GM23338 (cell line): ENCODE data around the gene LMBRD1. TPM values are rescaled to one million over a fixed set of nuclear protein-coding genes. Genes with fewer than 3 reads are reported as not detected.

Experiments used
- ATAC-seq: fragments of 200-7000 bp; cut with Tn5 transposase; 3 replicates; pipeline ENCODE4 v1.9.1; 2020
- DNase-seq: peaks from one replicate; pipeline ENCODE4 v3.0.0-alpha.2; 2015; ENCODE audit warnings: low spot score
- H2AFZ ChIP-seq: fragments of 200-600 bp; sonication (generic); 2 replicates; pipeline ENCODE4 v1.8.0; 2016; ENCODE audit warnings: antibody characterized with exemption, mild to moderate bottlenecking, moderate library complexity
- H3F3A ChIP-seq: fragments of 200-600 bp; sonication (generic); replicated peaks from 2 replicates; pipeline ENCODE4 v1.8.0; 2017; ENCODE audit warnings: antibody characterized with exemption, mixed run types, low read depth
- H3K27ac ChIP-seq: fragments of 200-600 bp; sonication (generic); 2 replicates; pipeline ENCODE4 v1.6.1; 2016; ENCODE audit warnings: low read depth
- H3K27me3 ChIP-seq: fragments of 200-600 bp; sonication (generic); 2 replicates; pipeline ENCODE4 v1.8.0; 2016; ENCODE audit warnings: mild to moderate bottlenecking, mixed run types, moderate library complexity; ENCODE audit not compliant: insufficient read depth
- H3K36me3 ChIP-seq: fragments of 200-600 bp; sonication (generic); 2 replicates; pipeline ENCODE4 v1.8.0; 2016; ENCODE audit warnings: mild to moderate bottlenecking; ENCODE audit not compliant: insufficient read depth
- H3K4me1 ChIP-seq: fragments of 200-600 bp; sonication (generic); 2 replicates; pipeline ENCODE4 v1.8.0; 2016; ENCODE audit warnings: mild to moderate bottlenecking, moderate library complexity; ENCODE audit not compliant: insufficient read depth
- H3K4me2 ChIP-seq: fragments of 200-600 bp; sonication (generic); 2 replicates; pipeline ENCODE4 v1.7.1; 2017; ENCODE audit warnings: mixed run types
- H3K4me3 ChIP-seq: fragments of 200-600 bp; sonication (generic); 2 replicates; pipeline ENCODE4 v1.6.1; 2016; ENCODE audit warnings: mixed run types
- H3K79me2 ChIP-seq: fragments of 200-600 bp; sonication (generic); replicated peaks from 2 replicates; pipeline ENCODE4 v1.8.0; 2017; ENCODE audit warnings: mild to moderate bottlenecking; ENCODE audit not compliant: insufficient read depth
- H3K9me2 ChIP-seq: fragments of 200-600 bp; sonication (generic); 2 replicates; pipeline ENCODE4 v1.8.0; 2017; ENCODE audit not compliant: insufficient read depth
- H4K20me1 ChIP-seq: fragments of 200-600 bp; sonication (generic); replicated peaks from 2 replicates; pipeline ENCODE4 v1.8.0; 2017; ENCODE audit warnings: mild to moderate bottlenecking; ENCODE audit not compliant: insufficient read depth
- H3K27ac Mint-ChIP-seq: 2 replicates; pipeline ENCODE4 v1.8.0; 2020; ENCODE audit warnings: inconsistent platforms, mild to moderate bottlenecking, moderate library complexity, mixed read lengths
- H3K27me3 Mint-ChIP-seq: 3 replicates; pipeline ENCODE4 v1.8.0; 2022; ENCODE audit warnings: low read depth, mild to moderate bottlenecking, moderate library complexity, mixed read lengths, inconsistent platforms; ENCODE audit not compliant: insufficient read depth, poor library complexity
- H3K36me3 Mint-ChIP-seq: 3 replicates; pipeline ENCODE4 v1.8.0; 2021; ENCODE audit warnings: low read depth, mild to moderate bottlenecking, inconsistent platforms, moderate library complexity, mixed read lengths
- H3K4me1 Mint-ChIP-seq: 3 replicates; pipeline ENCODE4 v1.8.0; 2020; ENCODE audit warnings: mild to moderate bottlenecking, inconsistent platforms, mixed read lengths
- H3K4me3 Mint-ChIP-seq: 3 replicates; pipeline ENCODE4 v1.8.0; 2021; ENCODE audit warnings: moderate library complexity, mild to moderate bottlenecking, inconsistent platforms, mixed read lengths
- H3K9me3 Mint-ChIP-seq: 3 replicates; pipeline ENCODE4 v1.8.0; 2020; ENCODE audit warnings: moderate library complexity, mild to moderate bottlenecking, inconsistent platforms, mixed read lengths
- CREB1 ChIP-seq: fragments of 250-450 bp; sonication (Bioruptor Pico); IDR thresholded peaks from 2 replicates; pipeline ENCODE4 v1.5.0; 2020; ENCODE audit warnings: low read depth, mild to moderate bottlenecking, moderate library complexity
- CTCF ChIP-seq, 2 experiments: fragments of 200-600 bp in 1 of 2; sonication (generic) in 1 of 2; conservative IDR thresholded peaks; 2 replicates each; pipeline versions ENCODE4 v1.5.1 to v1.6.1; 2016 to 2017; ENCODE audit warnings: antibody characterized with exemption in 2 of 2, low read depth in 2 of 2, mild to moderate bottlenecking in 2 of 2, moderate library complexity in 1 of 2
- ETS1 ChIP-seq: IDR thresholded peaks from 2 replicates; pipeline ENCODE4 v1.6.1; 2016; ENCODE audit warnings: antibody characterized with exemption
- EZH2 ChIP-seq: fragments of 200-600 bp; sonication (generic); IDR thresholded peaks from one replicate; pipeline ENCODE4 v1.8.0; 2017; ENCODE audit warnings: antibody characterized with exemption, mild to moderate bottlenecking, low read depth; ENCODE audit not compliant: unreplicated experiment
- NANOG ChIP-seq: IDR thresholded peaks from 2 replicates; pipeline ENCODE4 v1.6.1; 2016; ENCODE audit warnings: antibody characterized with exemption, borderline replicate concordance
- REST ChIP-seq: IDR thresholded peaks from one replicate; pipeline ENCODE4 v1.6.1; 2018; ENCODE audit warnings: antibody characterized with exemption; ENCODE audit not compliant: unreplicated experiment
- STAT1 ChIP-seq: IDR thresholded peaks from one replicate; pipeline ENCODE4 v1.6.1; 2016; ENCODE audit warnings: antibody characterized with exemption; ENCODE audit not compliant: unreplicated experiment
- ZNF114 ChIP-seq: fragments of 250-450 bp; sonication (Bioruptor Pico); IDR thresholded peaks from 2 replicates; pipeline ENCODE4 v1.5.0; 2020; ENCODE audit warnings: mild to moderate bottlenecking, moderate library complexity
- ZNF331 ChIP-seq: fragments of 250-450 bp; sonication (Bioruptor Pico); IDR thresholded peaks from 2 replicates; pipeline ENCODE4 v1.5.0; 2020; ENCODE audit warnings: low read depth, mild to moderate bottlenecking, moderate library complexity
- ZNF462 ChIP-seq: fragments of 250-450 bp; sonication (Bioruptor Pico); IDR thresholded peaks from 2 replicates; pipeline ENCODE4 v1.5.0; 2020; ENCODE audit warnings: mild to moderate bottlenecking, moderate library complexity
- polyA plus RNA-seq: library from polyadenylated mRNA; unstranded; fragments of >200 nt; fragmentation: Nextera tagmentation; extraction: Ambion mirVana; gene quantifications from 2 replicates; pipeline ENCODE4 v1.2.1, GENCODE V29; 2016
- total RNA-seq: library from RNA; depleted of rRNA; stranded (reverse); fragments of >200 nt; shearing (Covaris generic); gene quantifications from 2 replicates; pipeline ENCODE4 v1.2.3, GENCODE V29; 2014

Gene LMBRD1
- total and polyA plus RNA-seq, 2 experiments from 2014 or later: 20.3 to 21.0 TPM

- no peak for DNase-seq
Measured at GRCh38 chr6:69785697-69786096, 11.1 kb downstream of the LMBRD1 start.

More at GRCh38 chr6:69785697-69786096, 11.1 kb downstream of the LMBRD1 start:
- Mint-ChIP-seq H3K27ac (no peak overlapping the region), H3K9me3 (no peaks in the 10 kb centered on the region), H3K4me3 (no peak overlapping the region), H3K27me3 (no peaks in the 10 kb centered on the region), H3K4me1 (peaks cover under 1% of the 10 kb centered on the region; the same call in 1 of the 3 replicates), H3K36me3 (no peaks in the 10 kb centered on the region)
- Histone ChIP-seq H4K20me1 (peaks cover 6% of the 10 kb centered on the region; the same call in 1 of the 2 replicates), H3F3A (no peaks in the 10 kb centered on the region), H3K79me2 (peaks cover 11% of the 10 kb centered on the region), H3K27ac (no peak overlapping the region), H3K27me3 (no peaks in the 10 kb centered on the region), H3K4me2 (no peak overlapping the region), H3K4me1 (peaks cover 2% of the 10 kb centered on the region; the same call in 1 of the 2 replicates), H3K4me3 (no peak overlapping the region), H3K36me3 (no peaks in the 10 kb centered on the region), H2AFZ (no peak overlapping the region), H3K9me2 (no peaks in the 10 kb centered on the region)
- TF ChIP-seq ZNF462 (CRISPR knock-in tag) (no peak), NANOG (no peak), CTCF (conservative IDR thresholded peaks at IDR 0.05; ENCODE audit: low read depth in 2 of 2) (no peak), ETS1 (no peak), STAT1 (no peak), EZH2 (no peak), CREB1 (no peak), ZNF331 (CRISPR knock-in tag) (no peak), ZNF114 (CRISPR knock-in tag) (no peak), REST (no peak)
- no peak for ATAC-seq
